GM12892 (cell line): Measurements from ENCODE around the gene SPCS1.
"Not testable (repeated sequence)": the region's sequence is repeated elsewhere in the genome, so short reads cannot be mapped to it uniquely, and the experiment has no call there.

Experiments used
- DNase-seq: peaks from one replicate; pipeline ENCODE4 v3.0.0; 2011; ENCODE audit not compliant: insufficient read length
- FAIRE-seq: peaks from 2 replicates; lab custom pipeline; 2011; peaks lifted over from hg19 to GRCh38; lab: Jason Lieb, UNC
- POLR2A ChIP-seq: IDR thresholded peaks from 2 replicates; pipeline ENCODE4 v1.6.1; 2011; ENCODE audit warnings: low read depth, low read length, control low read depth
- POLR2AphosphoS5 ChIP-seq: IDR thresholded peaks from 2 replicates; pipeline ENCODE4 v1.6.1; 2011; ENCODE audit warnings: low read depth, low read length, control low read depth
- TAF1 ChIP-seq: IDR thresholded peaks from 2 replicates; pipeline ENCODE4 v1.6.1; 2011; ENCODE audit warnings: low read depth, mild to moderate bottlenecking, control low read depth, low read length, borderline replicate concordance

Gene SPCS1

DNA sequence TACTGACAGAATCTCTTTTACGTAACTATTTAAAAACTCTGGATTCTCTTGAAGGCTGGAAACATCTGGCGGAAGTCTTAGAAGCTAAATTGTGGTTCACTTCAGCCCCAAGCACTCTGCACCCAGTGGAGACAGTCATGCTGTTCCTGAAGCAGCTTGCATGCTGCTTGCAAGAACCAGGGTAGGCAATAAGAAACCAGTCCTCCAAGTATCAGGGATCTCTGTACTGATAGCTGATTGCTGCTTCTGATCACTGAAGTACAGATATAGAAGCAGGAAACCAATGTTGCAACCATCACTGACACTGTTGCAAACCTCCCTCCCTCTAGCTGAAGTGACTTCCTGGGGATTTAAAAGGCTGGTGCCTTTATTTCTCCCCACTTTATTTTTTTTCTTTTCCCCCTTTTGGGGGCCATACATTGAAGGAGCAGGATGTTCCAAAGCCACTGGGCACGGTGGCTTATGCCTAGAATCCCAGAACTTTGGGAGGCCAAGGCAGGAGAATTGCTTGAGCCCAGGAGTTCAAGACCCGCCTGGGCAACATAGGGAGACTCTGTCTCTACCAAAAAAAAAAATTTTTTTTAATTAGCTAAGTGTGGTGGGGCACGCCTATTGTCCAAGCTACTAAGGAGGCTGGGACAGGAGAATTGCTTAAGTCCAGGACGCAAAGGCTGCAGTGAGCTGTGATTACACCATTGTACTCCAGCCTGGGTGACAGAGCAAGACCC, 15.3 kb downstream of the SPCS1 start:
- TF ChIP-seq POLR2A (no peak), POLR2AphosphoS5 (no peak), TAF1 (no peak)
- peak; percentile 99 for FAIRE-seq
- no peak for DNase-seq

GRCh38 chr3:52721730-52722008, 15.8 kb downstream of the SPCS1 start:
- DNase-seq (no peak), FAIRE-seq (no peak)
- TF ChIP-seq TAF1 (no peak), POLR2AphosphoS5 (no peak), POLR2A (no peak)

DNA sequence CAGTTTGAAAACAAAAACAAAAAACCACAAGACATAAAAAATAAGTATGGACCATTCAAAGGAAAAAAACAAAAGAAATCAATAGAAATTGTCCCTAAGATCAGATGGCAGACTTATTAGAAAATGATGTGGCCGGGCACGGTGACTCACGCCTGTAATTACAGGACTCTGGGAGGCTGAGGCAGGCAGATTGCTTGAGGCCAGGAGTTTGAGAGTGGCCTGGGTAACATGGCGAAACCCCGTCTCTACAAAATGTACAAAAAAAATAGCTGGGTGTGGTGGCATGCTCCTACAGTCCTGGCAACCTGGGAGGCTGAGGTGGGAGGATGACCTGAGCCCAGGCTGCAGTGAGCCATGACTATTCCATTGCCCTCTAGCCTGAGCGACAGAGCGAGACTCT, 16.6 kb downstream of the SPCS1 start:
- TF ChIP-seq POLR2AphosphoS5 (no peak), POLR2A (no peak), TAF1 (no peak)
- DNase-seq = no peak
- FAIRE-seq = no peak

- no peak for FAIRE-seq
- TF ChIP-seq POLR2AphosphoS5 = no peak
- no peak for TF ChIP-seq POLR2A
- no peak for TF ChIP-seq TAF1
Measured at GRCh38 chr3:52723935-52724334, 18.0 kb downstream of the SPCS1 start.

GRCh38 chr3:52724511-52724910, 18.6 kb downstream of the SPCS1 start:
- FAIRE-seq (no peak), DNase-seq (no peak)
- TF ChIP-seq POLR2A (no peak), TAF1 (no peak), POLR2AphosphoS5 (no peak)

More at GRCh38 chr3:52723935-52724334, 18.0 kb downstream of the SPCS1 start:
- DNase-seq = no peak

DNA sequence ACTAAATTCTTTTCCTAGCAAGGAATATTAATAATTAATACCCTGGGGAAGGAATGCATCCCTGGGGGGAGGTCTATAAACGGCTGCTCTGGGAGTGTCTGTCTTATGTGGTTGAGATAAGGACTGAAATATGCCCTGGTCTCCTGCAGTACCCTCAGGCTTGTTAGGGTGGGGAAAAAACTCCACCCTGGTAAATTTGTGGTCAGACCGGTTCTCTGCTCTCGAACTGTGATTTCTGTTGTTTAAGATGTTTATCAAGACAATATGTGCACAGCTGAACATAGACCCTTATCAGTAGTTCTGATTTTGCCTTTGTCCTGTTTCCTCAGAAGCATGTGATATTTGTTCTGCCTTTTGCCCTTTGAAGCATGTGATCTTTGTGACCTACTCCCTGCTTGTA, 22.8 kb downstream of the SPCS1 start:
- FAIRE-seq, DNase-seq: not testable (repeated sequence)

GRCh38 chr3:52730681-52731080, 24.8 kb downstream of the SPCS1 start:
- TF ChIP-seq TAF1 (no peak), POLR2A (no peak)
- FAIRE-seq (peak; percentile 83), DNase-seq (no peak)

DNA sequence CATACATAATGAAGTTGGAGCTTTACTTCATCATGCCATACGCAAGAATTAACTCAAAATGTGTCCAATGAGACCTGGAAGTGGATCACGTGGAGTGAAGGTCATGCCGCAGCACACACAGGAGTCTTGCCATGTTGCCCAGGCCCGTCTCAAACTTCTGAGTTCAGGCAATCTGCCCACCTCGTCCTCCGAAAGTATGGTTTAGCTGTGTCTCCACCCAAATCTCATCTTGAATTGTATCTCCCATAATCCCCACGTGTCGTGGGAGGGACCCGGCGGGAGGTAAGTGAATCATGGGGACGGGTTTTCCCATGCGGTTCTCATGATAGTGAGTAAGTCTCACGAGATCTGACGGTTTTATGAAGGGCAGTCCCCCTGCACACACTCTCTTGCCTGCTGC, 25.7 kb downstream of the SPCS1 start:
- TF ChIP-seq POLR2A (no peak), POLR2AphosphoS5 (no peak), TAF1 (no peak)
- peak; percentile 48 for FAIRE-seq
- DNase-seq = no peak

DNA sequence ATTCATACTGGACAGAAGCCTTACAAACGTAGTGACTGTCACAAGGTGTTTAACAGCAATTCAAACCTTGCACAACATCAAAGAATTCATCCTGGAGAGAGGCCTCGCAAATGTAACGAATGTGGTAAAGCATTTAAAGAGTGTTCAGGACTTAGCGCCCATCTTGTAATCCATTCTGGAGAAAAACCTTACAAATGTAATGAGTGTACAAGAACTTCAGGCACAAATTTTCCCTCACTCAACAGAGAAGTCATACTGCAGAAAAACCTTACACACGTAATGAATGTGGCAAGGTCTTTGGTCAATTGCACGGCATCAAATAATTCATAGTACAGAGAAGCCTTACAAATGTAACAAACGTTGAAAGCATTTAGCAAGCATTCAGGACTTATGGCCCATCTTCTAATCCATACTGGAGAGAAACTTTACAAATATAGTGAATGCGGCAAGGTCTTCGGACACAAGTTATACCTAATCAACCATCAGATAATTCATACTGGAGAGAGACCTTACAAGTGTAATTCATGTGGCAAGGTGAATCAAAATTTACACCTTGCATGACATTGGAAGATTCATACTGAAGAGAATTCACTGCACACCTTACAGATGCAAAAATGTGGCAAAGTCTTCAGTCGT, 27.5 kb downstream of the SPCS1 start:
- FAIRE-seq (peak; percentile 80), DNase-seq (no peak)
- TF ChIP-seq POLR2A = no peak
- TF ChIP-seq POLR2AphosphoS5 = no peak
- TF ChIP-seq TAF1 = no peak

DNA sequence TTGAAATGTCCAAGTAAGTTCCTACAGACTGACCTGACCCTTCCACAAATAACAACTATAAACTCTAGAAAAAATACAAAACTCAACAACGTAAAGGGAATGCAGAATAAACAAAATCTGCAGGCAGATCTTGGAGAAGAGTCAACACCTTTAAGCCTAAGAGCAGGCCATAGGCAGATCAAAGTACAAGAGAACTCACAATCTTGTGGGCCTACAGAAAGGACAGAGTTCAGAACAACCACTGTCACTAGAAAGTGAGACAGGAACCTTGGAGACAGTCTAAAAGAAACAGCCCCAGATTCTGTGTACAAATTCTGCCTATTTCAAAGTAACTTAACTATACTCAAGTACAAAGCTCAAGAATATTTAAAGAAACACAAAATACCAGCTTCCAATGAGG, 33.8 kb downstream of the SPCS1 start:
- TF ChIP-seq POLR2A (no peak), POLR2AphosphoS5 (no peak), TAF1 (no peak)
- FAIRE-seq (no peak), DNase-seq (no peak)

DNA sequence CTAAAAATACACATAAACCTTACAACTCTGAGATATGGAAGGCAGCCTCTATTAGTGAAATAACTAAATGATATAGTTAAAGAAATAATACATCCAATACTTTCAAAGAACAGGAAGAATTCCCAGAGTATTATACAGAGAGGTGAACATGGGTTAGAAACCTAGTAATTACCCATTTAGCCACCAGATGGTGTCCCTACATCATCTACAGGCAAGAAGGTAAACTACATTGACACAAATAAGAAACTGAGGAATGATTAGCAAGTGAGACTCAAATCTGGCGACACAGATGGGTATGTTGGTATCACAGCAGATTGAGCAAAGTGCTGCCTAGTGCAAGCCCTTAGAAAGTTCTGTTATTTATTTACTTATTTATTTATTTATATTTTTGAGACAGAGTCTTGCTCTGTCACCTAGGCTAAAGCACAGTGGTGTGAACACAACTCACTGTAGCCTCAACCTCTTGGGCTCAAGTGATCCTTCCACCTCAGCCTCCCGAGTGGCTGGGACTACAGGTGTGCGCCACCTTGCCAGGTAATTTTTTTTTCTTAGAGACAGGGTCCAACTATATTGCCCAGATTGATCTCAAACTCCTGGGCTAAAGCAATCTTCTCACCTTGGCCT, 36.6 kb downstream of the SPCS1 start:
- DNase-seq = no peak
- TF ChIP-seq POLR2A (no peak), TAF1 (no peak), POLR2AphosphoS5 (no peak)
- FAIRE-seq = no peak

DNA sequence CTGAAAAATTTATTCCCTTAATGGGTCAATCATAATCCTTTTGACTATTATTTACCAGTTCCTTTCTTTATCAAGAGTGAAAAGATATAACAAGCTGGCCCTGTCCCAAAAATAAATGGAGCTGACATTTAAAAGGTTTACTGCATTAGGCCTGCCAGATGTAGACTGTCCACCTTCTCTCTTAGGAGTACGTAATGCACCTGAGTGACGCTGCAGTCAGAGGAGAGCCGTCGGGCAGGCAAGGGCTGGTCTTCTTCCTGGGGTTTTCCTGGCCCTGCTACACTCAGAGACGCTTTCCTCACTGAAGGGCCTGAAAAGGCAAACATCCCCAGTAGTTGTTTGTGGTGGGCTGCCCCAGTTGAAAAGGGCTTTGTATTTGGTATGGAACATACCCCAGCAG, 37.2 kb downstream of the SPCS1 start:
- TF ChIP-seq POLR2A = no peak
- no peak for TF ChIP-seq POLR2AphosphoS5
- no peak for TF ChIP-seq TAF1
- DNase-seq = no peak
- FAIRE-seq = no peak
